Ovary (tissue), 9 donors: ENCODE data around the gene EPAS1. TPM values are rescaled to one million over a fixed set of nuclear protein-coding genes. Genes with fewer than 3 reads are reported as not detected.

Experiments used
- DNase-seq, 5 donors: peaks; one replicate each; pipeline ENCODE4 v3.0.0-alpha.2; 2019 to 2020
- H3K27ac ChIP-seq, 2 donors: fragments of 200-600 bp; one replicate each; pipeline versions ENCODE4 v1.5.1 to v1.8.0; 2019 to 2022
- H3K27me3 ChIP-seq: fragments of 200-600 bp; one replicate; pipeline ENCODE4 v1.8.0; 2022
- H3K36me3 ChIP-seq: fragments of 200-600 bp; sonication (generic); one replicate; pipeline ENCODE4 v1.5.1; 2019
- H3K4me1 ChIP-seq: one replicate; pipeline ENCODE4 v1.8.1; 2013; ENCODE audit warnings: mild to moderate bottlenecking, moderate library complexity; ENCODE audit not compliant: insufficient read depth
- H3K4me3 ChIP-seq: fragments of 200-600 bp; sonication (generic); one replicate; pipeline ENCODE4 v1.5.1; 2017
- H3K9me3 ChIP-seq, 2 donors: fragments of 200-600 bp in 1 of 2; sonication (generic) in 1 of 2; one replicate each; pipeline versions ENCODE4 v1.5.1 to v1.8.1; 2013 to 2019; ENCODE audit warnings: mild to moderate bottlenecking in 1 of 2, moderate library complexity in 1 of 2
- CTCF ChIP-seq, 3 donors: fragments of 450-650 bp in 2 of 3; fragments of 200-600 bp in 1 of 3; IDR thresholded peaks; one replicate each; pipeline versions ENCODE4 v1.5.1 to v1.8.0; 2016 to 2022; ENCODE audit warnings: antibody characterized with exemption in 3 of 3, mild to moderate bottlenecking in 1 of 3
- EP300 ChIP-seq: sonication (generic); formaldehyde crosslinking; IDR thresholded peaks from one replicate; pipeline ENCODE4 v1.6.1; 2017; ENCODE audit warnings: antibody characterized with exemption
- POLR2A ChIP-seq: fragments of 450-650 bp; IDR thresholded peaks from one replicate; pipeline ENCODE4 v1.6.1; 2017; ENCODE audit warnings: antibody characterized with exemption, mild to moderate bottlenecking, moderate library complexity
- WGBS, 3 donors: extraction: QIAGEN DNeasy Blood & Tissue Kit in 1 of 3; methylation state at CpG; one replicate each; pipeline versions ENCODE4 v1.1.5 to v1.1.7; 2013 to 2017; 5-methylcytosine and 5-hydroxymethylcytosine counted together
- intact Hi-C, 4 donors: fragments of 100-400 bp; cut with DNase I; formaldehyde crosslinking; loops; one replicate each; pipeline versions ENCODE4 v1.11.0 to v1.15.1; 2022 to 2023
- polyA plus RNA-seq, 2 donors: library from polyadenylated mRNA; stranded (reverse); fragments of 200-250 nt in 1 of 2; fragments of 350-450 nt in 1 of 2; fragmentation: Illumina TruSeq in 1 of 2; extraction: RNeasy Lipid Tissue Mini Kit (QIAGEN cat#74804) in 1 of 2; gene quantifications; one replicate each; pipeline ENCODE4 v1.2.3, GENCODE V29; 2013 to 2014
- total RNA-seq, 7 donors: library from RNA; depleted of rRNA in 2 of 7; stranded (reverse); fragments of >200 nt in 2 of 7; fragmentation: NEBNext Ultra II Directional in 3 of 7; extraction: Animal tissue kit (Norgen Biotek cat#: 25700) in 3 of 7; gene quantifications; one replicate each; pipeline versions ENCODE4 v1.1.0 to v1.2.4, GENCODE V29; 2016 to 2023
- donor health status: DM: no; HTN: no; CAD: no; lungs with moderate emphysema.
- donor health status: DM: no; HTN: no; CAD: no.
- donor health status: Bipolar disorder and iron deficiency.
- donor health status: DM: yes; HTN: yes; CAD: no.
- donor health status: DM: no; HTN: no; CAD: no.
- donor health status: DM: yes; HTN: yes; CAD: no.

The EPAS1 gene
- total and polyA plus RNA-seq, 9 donors = 63.1 to 258 (median 82.7) TPM

GRCh38 chr2:46309052-46309953, 12.1 kb downstream of the EPAS1 start:
- no peaks in the 10 kb centered on the region for H3K27me3 ChIP-seq
- no peak for DNase-seq
- intact Hi-C loops = no loop called here
- peaks cover 11% of the 10 kb centered on the region for H3K4me1 ChIP-seq
- no peak overlapping the region for H3K4me3 ChIP-seq
- no peaks in the 10 kb centered on the region for H3K36me3 ChIP-seq
- TF ChIP-seq EP300 (no peak), POLR2A (no peak), CTCF (IDR thresholded peaks at IDR 0.05) (no peak)
- no peak overlapping the region for H3K27ac ChIP-seq
- no peaks in the 10 kb centered on the region for H3K9me3 ChIP-seq
- WGBS, 3 donors = 95 to 98% (median 95%) methylated on average over 3 of the region's 3 CpGs

- no peaks in the 10 kb centered on the region for H3K27me3 ChIP-seq
- H3K4me1 ChIP-seq = peaks cover 14% of the 10 kb centered on the region
- no peak overlapping the region for H3K27ac ChIP-seq
- H3K36me3 ChIP-seq = no peaks in the 10 kb centered on the region
- H3K4me3 ChIP-seq = no peak overlapping the region
- intact Hi-C loops = no loop called here
- TF ChIP-seq POLR2A (no peak), CTCF (IDR thresholded peaks at IDR 0.05) (no peak), EP300 (no peak)
- H3K9me3 ChIP-seq = no peaks in the 10 kb centered on the region
- 91 to 94% (median 94%) methylated on average over 5 of the region's 5 CpGs for WGBS, 3 donors
- no peak for DNase-seq
Observed at GRCh38 chr2:46310446-46310845, 13.2 kb downstream of the EPAS1 start.

GRCh38 chr2:46311651-46312223, 14.5 kb downstream of the EPAS1 start:
- Histone ChIP-seq H3K4me3 (no peak overlapping the region), H3K9me3 (no peaks in the 10 kb centered on the region), H3K27me3 (no peaks in the 10 kb centered on the region), H3K36me3 (no peaks in the 10 kb centered on the region), H3K27ac (peak overlapping the region in 1 of 2 donors; percentile 52), H3K4me1 (peaks cover 19% of the 10 kb centered on the region)
- 47 to 57% (median 56%) methylated on average over 6 of the region's 6 CpGs for WGBS, 3 donors
- intact Hi-C loops = no loop called here
- no peak for TF ChIP-seq CTCF (IDR thresholded peaks at IDR 0.05)
- TF ChIP-seq EP300 = no peak
- no peak for TF ChIP-seq POLR2A
- DNase-seq = no peak

- H3K36me3 ChIP-seq = no peaks in the 10 kb centered on the region
- 88 to 89% (median 88%) methylated on average over 3 of the region's 3 CpGs for WGBS, 3 donors
- peaks cover 18% of the 10 kb centered on the region for H3K4me1 ChIP-seq
- no peaks in the 10 kb centered on the region for H3K9me3 ChIP-seq
- H3K27ac ChIP-seq = no peak overlapping the region
- H3K4me3 ChIP-seq = no peak overlapping the region
- DNase-seq = no peak
- H3K27me3 ChIP-seq = no peaks in the 10 kb centered on the region
- TF ChIP-seq POLR2A = no peak
- no peak for TF ChIP-seq EP300
- TF ChIP-seq CTCF (IDR thresholded peaks at IDR 0.05) = no peak
- intact Hi-C loops = no loop called here
Observed at GRCh38 chr2:46313063-46313462, 15.9 kb downstream of the EPAS1 start.
